HEK293 (cell line): ENCODE measurements around the gene U2SURP.

Experiments
- CTCF ChIA-PET: fragments of 350-600 bp; formaldehyde crosslinking; extraction: SDS; loops from one replicate; lab custom pipeline; 2021; ENCODE audit warnings: antibody characterized with exemption; lab: Yijun Ruan, JAX
- POLR2A ChIA-PET: fragments of 300-600 bp; formaldehyde crosslinking; extraction: SDS; loops from one replicate; lab custom pipeline; 2020; ENCODE audit warnings: antibody characterized with exemption, inconsistent platforms; lab: Yijun Ruan, JAX
- H3K27ac ChIP-seq: fragments of 200-500 bp; sonication (Bioruptor generic); 2 replicates; pipeline ENCODE4 v1.5.1; 2014; ENCODE audit warnings: low read depth, low read length, control low read depth, inconsistent platforms; ENCODE audit errors: extremely low read depth
- H3K36me3 ChIP-seq, 2 experiments: fragments of 200-500 bp in 1 of 2; sonication (Bioruptor generic) in 1 of 2; 1 replicate in 1 of 2; 2 replicates in 1 of 2; pipeline ENCODE4 v1.5.1; 2014 to 2017; ENCODE audit warnings: inconsistent platforms in 2 of 2, low read length in 2 of 2; ENCODE audit not compliant: control insufficient read depth in 2 of 2, insufficient read depth in 1 of 2
- H3K4me1 ChIP-seq: fragments of 200-500 bp; sonication (Bioruptor generic); 2 replicates; pipeline ENCODE4 v1.5.1; 2014; ENCODE audit warnings: mild to moderate bottlenecking, low read length, inconsistent platforms; ENCODE audit not compliant: control insufficient read depth, insufficient read depth
- H3K4me3 ChIP-seq: 2 replicates; pipeline ENCODE4 v1.5.1; 2011; ENCODE audit warnings: low read depth, mild to moderate bottlenecking, control low read depth, low read length, moderate library complexity
- H3K9me3 ChIP-seq: fragments of 200-500 bp; sonication (Bioruptor generic); 2 replicates; pipeline ENCODE4 v1.5.1; 2014; ENCODE audit warnings: low read depth, low read length, inconsistent platforms; ENCODE audit not compliant: control insufficient read depth, insufficient read depth
- GLI2 ChIP-seq: fragments of 450-650 bp; formaldehyde crosslinking; IDR thresholded peaks from 2 replicates; pipeline ENCODE4; 2017; ENCODE audit warnings: missing biosample characterization, missing genetic modification characterization, low read depth, borderline replicate concordance
- PRDM1 ChIP-seq: fragments of 450-650 bp; formaldehyde crosslinking; IDR thresholded peaks from 2 replicates; pipeline ENCODE4; 2016; ENCODE audit warnings: missing biosample characterization, missing genetic modification characterization
- SP3 ChIP-seq: fragments of 450-650 bp; formaldehyde crosslinking; IDR thresholded peaks from 2 replicates; pipeline ENCODE4 v1.5.1; 2016; ENCODE audit warnings: missing biosample characterization, missing genetic modification characterization
- TRIM28 ChIP-seq: IDR thresholded peaks from 2 replicates; pipeline ENCODE4 v1.6.1; 2011; ENCODE audit warnings: low read length, control low read depth, borderline replicate concordance
- ZBTB1 ChIP-seq: fragments of 450-650 bp; formaldehyde crosslinking; IDR thresholded peaks from 2 replicates; pipeline ENCODE4 v1.5.1; 2016; ENCODE audit warnings: missing biosample characterization, missing genetic modification characterization
- ZBTB48 ChIP-seq: fragments of 450-650 bp; formaldehyde crosslinking; IDR thresholded peaks from 2 replicates; pipeline ENCODE4 v1.5.1; 2016; ENCODE audit warnings: missing biosample characterization, missing genetic modification characterization
- ZNF155 ChIP-seq: fragments of 450-650 bp; formaldehyde crosslinking; IDR thresholded peaks from 2 replicates; pipeline ENCODE4 v1.5.1; 2016; ENCODE audit warnings: missing biosample characterization, missing genetic modification characterization
- ZNF2 ChIP-seq: fragments of 450-650 bp; formaldehyde crosslinking; IDR thresholded peaks from 2 replicates; pipeline ENCODE4 v1.5.1; 2016; ENCODE audit warnings: missing biosample characterization, missing genetic modification characterization
- ZNF341 ChIP-seq: fragments of 450-650 bp; formaldehyde crosslinking; IDR thresholded peaks from 2 replicates; pipeline ENCODE4; 2016; ENCODE audit warnings: low read depth, missing biosample characterization, missing genetic modification characterization
- ZNF404 ChIP-seq: fragments of 450-650 bp; formaldehyde crosslinking; IDR thresholded peaks from 2 replicates; pipeline ENCODE4 v1.5.1; 2017; ENCODE audit warnings: missing biosample characterization, missing genetic modification characterization
- ZNF433 ChIP-seq: fragments of 450-650 bp; formaldehyde crosslinking; IDR thresholded peaks from 2 replicates; pipeline ENCODE4 v1.5.1; 2016; ENCODE audit warnings: missing biosample characterization, missing genetic modification characterization, low read depth
- ZNF654 ChIP-seq: fragments of 450-650 bp; formaldehyde crosslinking; IDR thresholded peaks from 2 replicates; pipeline ENCODE4 v1.5.1; 2016; ENCODE audit warnings: low read depth, missing biosample characterization, missing genetic modification characterization
- ZNF670 ChIP-seq: fragments of 450-650 bp; formaldehyde crosslinking; IDR thresholded peaks from 2 replicates; pipeline ENCODE4 v1.5.1; 2016; ENCODE audit warnings: missing biosample characterization, missing genetic modification characterization, low read depth
- ZNF830 ChIP-seq: fragments of 450-650 bp; IDR thresholded peaks from 2 replicates; pipeline ENCODE4 v1.5.0; 2018; ENCODE audit warnings: missing biosample characterization, missing genetic modification characterization, low read depth, mild to moderate bottlenecking, moderate library complexity
- ZXDB ChIP-seq: fragments of 450-650 bp; formaldehyde crosslinking; IDR thresholded peaks from 2 replicates; pipeline ENCODE4 v1.5.1; 2016; ENCODE audit warnings: missing biosample characterization, missing genetic modification characterization
- TF ChIP-seq, protein P1 (sequence below): fragments of 450-650 bp; formaldehyde crosslinking; IDR thresholded peaks from 2 replicates; pipeline ENCODE4 v1.5.1; 2016; ENCODE audit warnings: missing biosample characterization, missing genetic modification characterization
- TF ChIP-seq, protein P2 (sequence below): fragments of 450-650 bp; formaldehyde crosslinking; IDR thresholded peaks from 2 replicates; pipeline ENCODE4 v1.5.1; 2016; ENCODE audit warnings: missing biosample characterization, missing genetic modification characterization

Gene U2SURP

DNA sequence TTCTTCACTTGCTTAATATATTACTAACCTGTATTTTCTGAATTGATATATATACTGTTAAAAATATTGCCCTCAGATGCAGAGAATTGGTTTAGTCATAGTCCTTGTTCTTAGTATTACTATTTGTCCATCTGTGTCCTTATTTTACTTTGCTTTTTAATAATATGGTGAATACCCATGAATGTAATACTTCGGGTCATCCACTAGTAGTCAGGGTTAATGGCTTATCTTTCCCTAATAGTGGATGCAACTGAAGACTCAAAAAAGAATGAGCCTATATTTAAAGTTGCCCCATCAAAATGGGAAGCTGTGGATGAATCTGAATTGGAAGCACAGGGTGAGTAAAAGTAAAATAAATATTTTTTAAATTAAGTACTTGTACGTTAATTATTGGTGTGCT is 36.5 kb downstream of the U2SURP start:
- TF ChIP-seq GLI2 (no peak), ZNF830 (tag by site-specific recombination) (no peak), ZNF670 (tag by site-specific recombination) (no peak), ZBTB1 (tag by site-specific recombination) (no peak), ZNF341 (no peak)
- TF ChIP-seq, protein P1, sequence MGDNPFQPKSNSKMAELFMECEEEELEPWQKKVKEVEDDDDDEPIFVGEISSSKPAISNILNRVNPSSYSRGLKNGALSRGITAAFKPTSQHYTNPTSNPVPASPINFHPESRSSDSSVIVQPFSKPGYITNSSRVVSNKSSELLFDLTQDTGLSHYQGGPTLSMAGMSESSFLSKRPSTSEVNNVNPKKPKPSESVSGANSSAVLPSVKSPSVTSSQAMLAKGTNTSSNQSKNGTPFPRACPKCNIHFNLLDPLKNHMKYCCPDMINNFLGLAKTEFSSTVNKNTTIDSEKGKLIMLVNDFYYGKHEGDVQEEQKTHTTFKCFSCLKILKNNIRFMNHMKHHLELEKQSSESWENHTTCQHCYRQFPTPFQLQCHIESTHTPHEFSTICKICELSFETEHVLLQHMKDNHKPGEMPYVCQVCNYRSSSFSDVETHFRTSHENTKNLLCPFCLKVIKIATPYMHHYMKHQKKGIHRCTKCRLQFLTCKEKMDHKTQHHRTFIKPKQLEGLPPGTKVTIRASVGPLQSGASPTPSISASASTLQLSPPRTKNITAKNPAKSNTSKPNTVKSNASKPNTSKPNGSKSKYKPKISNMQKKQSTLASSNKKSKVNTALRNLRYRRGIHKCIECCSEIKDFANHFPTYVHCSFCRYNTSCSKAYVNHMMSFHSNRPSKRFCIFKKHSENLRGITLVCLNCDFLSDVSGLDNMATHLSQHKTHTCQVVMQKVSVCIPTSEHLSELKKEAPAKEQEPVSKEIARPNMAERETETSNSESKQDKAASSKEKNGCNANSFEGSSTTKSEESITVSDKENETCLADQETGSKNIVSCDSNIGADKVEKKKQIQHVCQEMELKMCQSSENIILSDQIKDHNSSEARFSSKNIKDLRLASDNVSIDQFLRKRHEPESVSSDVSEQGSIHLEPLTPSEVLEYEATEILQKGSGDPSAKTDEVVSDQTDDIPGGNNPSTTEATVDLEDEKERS (tag by site-specific recombination) = no peak
- CTCF ChIA-PET = interaction anchor here (1.1 kb wide), 1 partner anchor 36 kb away, joined by 3 read pairs; the partner anchor contains the start of gene U2SURP
- H3K9me3 ChIP-seq = no peaks in the 10 kb centered on the region
- H3K4me1 ChIP-seq = no peaks in the 10 kb centered on the region
- no peak overlapping the region for H3K4me3 ChIP-seq
- POLR2A ChIA-PET = no interaction called here
- peaks cover 30 to 71% of the 10 kb centered on the region in 2 experiments for H3K36me3 ChIP-seq
- no peak overlapping the region for H3K27ac ChIP-seq

DNA sequence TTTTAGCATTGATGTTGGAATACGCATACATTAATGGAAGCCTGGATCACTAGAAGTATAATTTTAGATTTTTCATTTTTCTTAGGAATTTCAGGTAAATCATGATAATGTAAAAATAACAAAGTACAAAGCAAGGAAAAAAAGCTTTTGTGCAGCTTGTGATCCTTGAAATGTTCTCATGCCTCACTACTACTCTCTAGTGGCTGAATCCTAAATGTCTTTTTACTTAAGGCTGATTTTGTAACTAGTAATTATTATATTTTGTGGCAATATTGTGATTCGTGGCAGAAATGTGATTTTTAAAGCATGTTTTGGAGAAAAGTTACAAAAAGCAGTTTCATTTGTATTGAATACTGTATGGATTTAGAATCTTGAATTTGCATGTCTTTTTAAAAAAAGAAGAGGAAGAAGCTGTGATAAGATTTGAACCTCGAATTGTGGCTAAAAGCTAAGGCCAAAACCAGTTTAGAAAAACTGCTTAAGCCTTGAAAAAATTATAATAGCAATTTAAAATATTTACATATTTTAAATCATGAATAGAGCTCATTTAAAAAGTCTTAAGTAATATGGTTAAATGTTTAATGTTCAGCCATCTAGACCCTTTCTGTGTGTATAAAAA is 39.0 kb downstream of the U2SURP start:
- Histone ChIP-seq H3K4me3 (no peak overlapping the region), H3K27ac (no peak overlapping the region), H3K36me3 (peaks cover 42 to 75% of the 10 kb centered on the region in 2 experiments), H3K9me3 (no peaks in the 10 kb centered on the region), H3K4me1 (no peaks in the 10 kb centered on the region)
- CTCF ChIA-PET = interaction anchor here (0.5 to 1.2 kb wide), 4 partner anchors 25 to 455 kb away, joined by 3 to 4 read pairs (median 3); no protein-coding TSS in a partner anchor
- TF ChIP-seq ZNF2 (tag by site-specific recombination) (no peak), ZNF654 (tag by site-specific recombination) (peak; percentile 12; the same call in 1 of the 2 replicates), PRDM1 (tag by site-specific recombination) (no peak)
- POLR2A ChIA-PET = no interaction called here

DNA sequence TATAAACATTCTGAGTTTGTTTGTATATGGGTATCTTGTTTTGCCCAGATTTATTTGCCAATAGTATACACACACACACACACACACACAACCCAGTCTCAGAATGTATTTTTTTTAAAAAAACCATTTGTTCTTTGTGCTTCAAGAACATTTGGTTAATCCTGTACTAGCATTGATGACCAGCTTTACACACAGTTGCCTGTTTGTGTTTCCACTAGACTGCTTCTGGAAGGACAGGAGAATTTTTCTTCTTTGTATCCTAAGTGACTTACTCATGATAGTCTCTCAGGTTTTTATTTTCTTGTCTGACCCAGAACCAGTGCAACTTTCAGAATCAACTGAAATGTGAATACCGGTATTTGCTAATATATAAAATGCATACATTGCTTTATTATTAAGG is 40.5 kb downstream of the U2SURP start:
- Histone ChIP-seq H3K36me3 (peaks cover 37 to 68% of the 10 kb centered on the region in 2 experiments; a peak in 2 of 3 replicates), H3K4me1 (no peaks in the 10 kb centered on the region), H3K9me3 (no peaks in the 10 kb centered on the region), H3K4me3 (no peak overlapping the region), H3K27ac (no peak overlapping the region)
- POLR2A ChIA-PET = no interaction called here
- TF ChIP-seq TRIM28 (no peak), ZNF433 (tag by site-specific recombination) (no peak), ZBTB48 (no peak), ZNF404 (no peak), ZNF155 (tag by site-specific recombination) (no peak), SP3 (tag by site-specific recombination) (no peak), ZXDB (tag by site-specific recombination) (no peak)
- TF ChIP-seq, protein P2, sequence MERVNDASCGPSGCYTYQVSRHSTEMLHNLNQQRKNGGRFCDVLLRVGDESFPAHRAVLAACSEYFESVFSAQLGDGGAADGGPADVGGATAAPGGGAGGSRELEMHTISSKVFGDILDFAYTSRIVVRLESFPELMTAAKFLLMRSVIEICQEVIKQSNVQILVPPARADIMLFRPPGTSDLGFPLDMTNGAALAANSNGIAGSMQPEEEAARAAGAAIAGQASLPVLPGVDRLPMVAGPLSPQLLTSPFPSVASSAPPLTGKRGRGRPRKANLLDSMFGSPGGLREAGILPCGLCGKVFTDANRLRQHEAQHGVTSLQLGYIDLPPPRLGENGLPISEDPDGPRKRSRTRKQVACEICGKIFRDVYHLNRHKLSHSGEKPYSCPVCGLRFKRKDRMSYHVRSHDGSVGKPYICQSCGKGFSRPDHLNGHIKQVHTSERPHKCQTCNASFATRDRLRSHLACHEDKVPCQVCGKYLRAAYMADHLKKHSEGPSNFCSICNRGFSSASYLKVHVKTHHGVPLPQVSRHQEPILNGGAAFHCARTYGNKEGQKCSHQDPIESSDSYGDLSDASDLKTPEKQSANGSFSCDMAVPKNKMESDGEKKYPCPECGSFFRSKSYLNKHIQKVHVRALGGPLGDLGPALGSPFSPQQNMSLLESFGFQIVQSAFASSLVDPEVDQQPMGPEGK (tag by site-specific recombination) = no peak
- TF ChIP-seq, all 188 proteins: peak for 0
- CTCF ChIA-PET = interaction anchor here (0.9 kb wide), 1 partner anchor 214 kb away, joined by 3 read pairs; no protein-coding TSS in a partner anchor
